Femur (tissue), 1 donor: Measurements from ENCODE around the gene ARHGEF38.
"Not testable (repeated sequence)": the region's sequence is repeated elsewhere in the genome, so short reads cannot be mapped to it uniquely, and the experiment has no call there.

Experiments used
- DNase-seq: peaks from one replicate; pipeline ENCODE4 v3.0.0-alpha.2; 2017

The ARHGEF38 gene

GRCh38 chr4:105563352-105563751 lies 10.9 kb downstream of the ARHGEF38 start:
- DNase-seq: no peak

- no peak for DNase-seq
Measured at GRCh38 chr4:105568584-105568983, 16.2 kb downstream of the ARHGEF38 start.

- no peak for DNase-seq
Measured at GRCh38 chr4:105569057-105569865, 16.8 kb downstream of the ARHGEF38 start.

- no peak for DNase-seq
Measured at GRCh38 chr4:105569866-105570236, 17.4 kb downstream of the ARHGEF38 start.

GRCh38 chr4:105572296-105572695 lies 19.9 kb downstream of the ARHGEF38 start:
- no peak for DNase-seq

- no peak for DNase-seq
Measured at GRCh38 chr4:105586638-105587328, 34.4 kb downstream of the ARHGEF38 start.

GRCh38 chr4:105587841-105588240 lies 35.4 kb downstream of the ARHGEF38 start:
- DNase-seq: no peak

GRCh38 chr4:105588252-105588651 lies 35.8 kb downstream of the ARHGEF38 start:
- DNase-seq: no peak

GRCh38 chr4:105591573-105591972 lies 39.2 kb downstream of the ARHGEF38 start:
- DNase-seq: no peak

- DNase-seq: no peak
Measured at GRCh38 chr4:105594099-105595010, 41.9 kb downstream of the ARHGEF38 start.

GRCh38 chr4:105596684-105597083 lies 44.3 kb downstream of the ARHGEF38 start:
- DNase-seq: no peak

GRCh38 chr4:105598052-105598451 lies 45.6 kb downstream of the ARHGEF38 start:
- no peak for DNase-seq

- DNase-seq: no peak
Measured at GRCh38 chr4:105598787-105599186, 46.4 kb downstream of the ARHGEF38 start.

GRCh38 chr4:105599482-105599881 lies 47.1 kb downstream of the ARHGEF38 start:
- no peak for DNase-seq

- DNase-seq: no peak
Measured at GRCh38 chr4:105599932-105600655, 47.7 kb downstream of the ARHGEF38 start.

GRCh38 chr4:105600951-105601350 lies 48.5 kb downstream of the ARHGEF38 start:
- DNase-seq: no peak

- no peak for DNase-seq
Measured at GRCh38 chr4:105601406-105601805, 49.0 kb downstream of the ARHGEF38 start.

GRCh38 chr4:105603158-105603557 lies 50.7 kb downstream of the ARHGEF38 start:
- DNase-seq: no peak

- DNase-seq: no peak
Measured at GRCh38 chr4:105605493-105605892, 53.1 kb downstream of the ARHGEF38 start.

- no peak for DNase-seq
Measured at GRCh38 chr4:105607876-105608275, 55.5 kb downstream of the ARHGEF38 start.

- not testable (repeated sequence) for DNase-seq
Measured at GRCh38 chr4:105609819-105610218, 57.4 kb downstream of the ARHGEF38 start.

GRCh38 chr4:105613306-105613705 lies 60.9 kb downstream of the ARHGEF38 start:
- no peak for DNase-seq
